IPS-15b (cell line): ENCODE measurements around the gene UROC1.
A peak's percentile ranks its signal among the peaks of the same experiment; 100 is the strongest.

Experiments used
- H3K27me3 ChIP-seq: one replicate; pipeline ENCODE4 v1.6.1; 2013; ENCODE audit warnings: low read length; ENCODE audit not compliant: control insufficient read depth, insufficient read depth
- H3K36me3 ChIP-seq: one replicate; pipeline ENCODE4 v1.6.1; 2013; ENCODE audit warnings: low read length; ENCODE audit not compliant: control insufficient read depth, insufficient read depth
- H3K4me1 ChIP-seq: one replicate; pipeline ENCODE4 v1.6.1; 2013; ENCODE audit warnings: mild to moderate bottlenecking, low read length; ENCODE audit not compliant: control insufficient read depth, insufficient read depth
- H3K4me3 ChIP-seq: one replicate; pipeline ENCODE4 v1.5.1; 2013; ENCODE audit warnings: low read depth, low read length
- H3K9ac ChIP-seq: one replicate; pipeline ENCODE4 v1.6.1; 2013; ENCODE audit warnings: low read depth, mild to moderate bottlenecking, low read length
- H3K9me3 ChIP-seq: one replicate; pipeline ENCODE4 v1.6.1; 2013; ENCODE audit warnings: mild to moderate bottlenecking, low read length; ENCODE audit not compliant: control insufficient read depth, insufficient read depth

The UROC1 gene

DNA sequence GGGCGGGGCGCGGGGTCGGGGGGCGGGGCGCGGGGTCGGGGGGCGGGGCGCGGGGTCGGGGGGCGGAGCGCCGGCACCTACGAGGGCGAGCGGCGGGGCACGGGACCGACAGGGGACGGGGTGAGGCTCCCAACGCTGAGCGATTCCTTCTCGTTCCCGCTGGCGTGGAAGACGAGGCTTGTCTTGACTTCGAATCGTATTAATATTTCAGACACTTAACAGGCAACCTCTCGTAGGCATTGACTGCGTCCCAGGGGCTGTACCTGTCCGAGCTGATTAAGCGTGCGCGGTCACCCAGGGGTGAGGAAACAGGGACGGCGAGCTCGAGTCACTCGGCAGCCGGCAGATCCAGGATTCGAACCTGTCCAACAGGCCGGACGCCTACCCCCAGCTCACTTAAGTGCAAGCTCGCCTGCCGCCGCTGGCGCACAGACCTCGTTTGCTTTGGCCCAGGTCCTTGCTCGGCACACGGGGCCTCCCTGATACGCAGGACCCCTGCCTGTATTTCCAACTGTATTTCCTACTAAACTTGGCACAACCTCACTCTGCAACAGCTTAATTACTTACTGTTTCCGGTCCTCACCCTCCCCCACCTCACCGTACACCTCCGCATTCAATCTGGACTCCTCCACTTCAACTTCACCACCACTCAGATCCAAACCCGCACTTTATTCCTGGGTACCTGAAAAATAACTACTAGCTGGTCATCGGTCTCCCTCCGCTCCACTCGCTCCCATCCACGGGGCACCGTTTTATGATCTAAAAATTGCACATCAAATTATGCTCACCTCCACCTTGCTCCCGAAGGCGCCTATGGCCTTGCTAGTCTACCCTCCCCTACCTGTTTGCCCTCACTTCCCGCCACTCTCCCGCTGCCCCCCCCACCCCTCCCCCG is 41.2 kb downstream of the UROC1 start:
- Histone ChIP-seq H3K9ac (peak overlapping the region; percentile 77), H3K4me3 (peak overlapping the region; percentile 94), H3K27me3 (no peaks in the 10 kb centered on the region), H3K4me1 (peaks cover 12% of the 10 kb centered on the region), H3K9me3 (no peaks in the 10 kb centered on the region), H3K36me3 (no peaks in the 10 kb centered on the region)

GRCh38 chr3:126475413-126476114 is 42.0 kb downstream of the UROC1 start, which contains the start of gene ZXDC:
Gene ZXDC (minus strand): TSS chr3:126475891. CDS start chr3:126475865, 26 bp downstream.
- H3K4me1 ChIP-seq, result peaks cover 12% of the 10 kb centered on the region
- no peaks in the 10 kb centered on the region for H3K27me3 ChIP-seq
- peaks cover 2% of the 10 kb centered on the region for H3K36me3 ChIP-seq
- peak within 1 kb of the TSS; percentile 77 for H3K9ac ChIP-seq
- H3K4me3 ChIP-seq, result peak within 1 kb of the TSS; percentile 94
- H3K9me3 ChIP-seq, result no peaks in the 10 kb centered on the region

- peak overlapping the region; percentile 26 for H3K9ac ChIP-seq
- H3K36me3 ChIP-seq, result peaks cover 10% of the 10 kb centered on the region
- peaks cover 12% of the 10 kb centered on the region for H3K4me1 ChIP-seq
- peak overlapping the region; percentile 81 for H3K4me3 ChIP-seq
- H3K9me3 ChIP-seq, result no peaks in the 10 kb centered on the region
- no peaks in the 10 kb centered on the region for H3K27me3 ChIP-seq
These were observed 42.8 kb downstream of the UROC1 start for GRCh38 chr3:126474498-126475412.

DNA sequence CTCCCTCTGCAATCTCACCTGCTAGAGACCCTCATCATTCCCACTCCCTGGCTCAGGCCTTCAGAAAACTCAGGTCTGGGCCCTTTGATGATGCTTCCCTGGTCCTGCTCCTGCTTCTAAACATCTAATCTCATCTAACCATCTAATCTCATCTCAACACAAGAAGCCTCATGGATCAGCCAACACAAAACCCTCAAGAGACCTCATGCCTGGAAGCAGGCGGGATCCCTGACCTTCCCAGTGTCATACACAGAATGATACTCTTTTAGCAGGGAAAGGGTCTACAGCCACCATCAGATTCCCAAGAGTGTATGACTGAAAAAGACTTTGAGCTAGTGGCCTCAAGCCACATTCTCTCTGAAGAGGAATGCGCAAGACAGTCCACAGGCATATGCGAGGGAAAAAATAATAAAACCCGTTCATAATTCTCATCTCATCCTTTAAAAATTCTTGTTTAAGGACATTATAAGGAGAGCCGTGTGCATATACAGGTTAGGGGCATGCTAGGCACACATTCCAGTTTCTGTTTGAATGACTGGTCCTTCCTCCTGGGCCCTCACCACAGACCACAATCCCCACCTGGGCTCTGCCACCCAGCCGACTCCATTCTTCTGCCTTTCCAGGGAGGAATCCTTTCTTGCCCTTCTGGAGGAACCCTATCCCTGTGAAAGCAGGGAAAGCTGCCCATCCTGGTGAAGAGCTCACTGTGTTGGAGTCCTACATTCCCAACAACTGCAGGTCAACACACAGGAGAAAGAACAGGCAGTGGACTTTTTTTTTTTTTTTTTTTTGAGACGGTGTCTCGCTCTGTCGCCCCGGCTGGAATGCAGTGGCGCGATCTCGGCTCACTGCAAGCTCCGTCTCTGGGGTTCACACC is 44.0 kb downstream of the UROC1 start:
- no peak overlapping the region for H3K4me3 ChIP-seq
- H3K27me3 ChIP-seq, result no peaks in the 10 kb centered on the region
- no peaks in the 10 kb centered on the region for H3K9me3 ChIP-seq
- H3K4me1 ChIP-seq, result peaks cover 12% of the 10 kb centered on the region
- peaks cover 20% of the 10 kb centered on the region for H3K36me3 ChIP-seq
- peak overlapping the region; percentile 16 for H3K9ac ChIP-seq

GRCh38 chr3:126472277-126473006 is 45.1 kb downstream of the UROC1 start:
- no peak overlapping the region for H3K4me3 ChIP-seq

GRCh38 chr3:126469479-126469878 is 48.1 kb downstream of the UROC1 start:
- Histone ChIP-seq H3K27me3 (no peaks in the 10 kb centered on the region), H3K9me3 (no peaks in the 10 kb centered on the region), H3K4me1 (peaks cover 7% of the 10 kb centered on the region), H3K36me3 (peaks cover 45% of the 10 kb centered on the region), H3K9ac (no peak overlapping the region), H3K4me3 (no peak overlapping the region)

More at GRCh38 chr3:126472277-126473006, 45.1 kb downstream of the UROC1 start:
- Histone ChIP-seq H3K9ac (peak overlapping the region; percentile 16), H3K9me3 (no peaks in the 10 kb centered on the region), H3K4me1 (peaks cover 12% of the 10 kb centered on the region), H3K27me3 (no peaks in the 10 kb centered on the region), H3K36me3 (peaks cover 27% of the 10 kb centered on the region)

- Histone ChIP-seq H3K36me3 (peaks cover 45% of the 10 kb centered on the region), H3K9ac (no peak overlapping the region), H3K4me3 (no peak overlapping the region), H3K9me3 (no peaks in the 10 kb centered on the region), H3K27me3 (no peaks in the 10 kb centered on the region), H3K4me1 (peaks cover 6% of the 10 kb centered on the region)
These were observed 49.3 kb downstream of the UROC1 start for GRCh38 chr3:126468028-126468891.

DNA sequence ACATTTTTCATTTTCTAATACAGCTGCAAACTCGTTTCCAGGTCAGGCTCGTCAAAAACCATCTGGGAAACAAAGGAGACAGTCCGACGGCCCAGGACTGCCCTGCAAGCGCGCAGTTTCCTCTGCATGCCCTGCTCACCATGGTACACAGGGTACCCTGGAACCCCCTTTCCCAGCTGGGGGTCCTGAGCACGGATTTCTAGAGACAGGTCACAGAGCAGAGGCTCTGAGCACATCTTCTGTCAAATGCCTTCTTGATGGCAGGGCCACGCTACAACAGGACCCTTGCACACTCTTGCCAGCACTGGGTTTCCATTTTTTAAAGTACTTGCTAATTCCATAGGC is 50.0 kb downstream of the UROC1 start:
- no peak overlapping the region for H3K4me3 ChIP-seq
- H3K36me3 ChIP-seq, result peaks cover 45% of the 10 kb centered on the region

GRCh38 chr3:126466886-126467610 is 50.5 kb downstream of the UROC1 start:
- H3K9ac ChIP-seq, result no peak overlapping the region
- H3K36me3 ChIP-seq, result peaks cover 45% of the 10 kb centered on the region
- H3K9me3 ChIP-seq, result no peaks in the 10 kb centered on the region
- no peaks in the 10 kb centered on the region for H3K4me1 ChIP-seq
- H3K4me3 ChIP-seq, result no peak overlapping the region
- H3K27me3 ChIP-seq, result no peaks in the 10 kb centered on the region

More for the DNA sequence above, 50.0 kb downstream of the UROC1 start:
- H3K27me3 ChIP-seq, result no peaks in the 10 kb centered on the region
- H3K9me3 ChIP-seq, result no peaks in the 10 kb centered on the region
- no peak overlapping the region for H3K9ac ChIP-seq
- no peaks in the 10 kb centered on the region for H3K4me1 ChIP-seq
